Measurements from ENCODE around the gene SLC6A13. TPM values are rescaled to one million over a fixed set of nuclear protein-coding genes. Genes with fewer than 3 reads are reported as not detected.

SLC6A13 gene
- total RNA-seq, 1 experiment from 2014 or later: not detected

GRCh38 chr12:227923-228845 lies 34.5 kb downstream of the SLC6A13 start:
- CTCF ChIA-PET: no interaction called here
- Histone ChIP-seq H3K27me3 (ENCODE audit: low read length) (peaks cover 69% of the 10 kb centered on the region), H3K4me2 (ENCODE audit: low read length) (no peak overlapping the region), H3K4me3 (ENCODE audit: low read length) (no peak overlapping the region), H3K9ac (ENCODE audit: low read length) (no peak overlapping the region), H3F3A (ENCODE audit: low read length, unreplicated experiment) (no peaks in the 10 kb centered on the region), H3K9me3 (ENCODE audit: low read length) (no peaks in the 10 kb centered on the region), H3K4me1 (ENCODE audit: insufficient read depth, low read length) (no peaks in the 10 kb centered on the region), H2AFZ (ENCODE audit: low read length) (no peak overlapping the region), H3K9me2 (replicated peaks; ENCODE audit: low read length) (no peaks in the 10 kb centered on the region), H3K27ac (ENCODE audit: low read length) (no peak overlapping the region), H3K36me3 (ENCODE audit: low read depth, low read length) (no peaks in the 10 kb centered on the region), H4K20me1 (ENCODE audit: low read length) (no peaks in the 10 kb centered on the region), H3K79me2 (ENCODE audit: low read length) (no peaks in the 10 kb centered on the region)
- intact Hi-C loops (cut with micrococcal nuclease): no loop called here
- POLR2A ChIA-PET (ENCODE audit: unreplicated experiment): no interaction called here
- no peak for DNase-seq
- TF ChIP-seq, protein P1, sequence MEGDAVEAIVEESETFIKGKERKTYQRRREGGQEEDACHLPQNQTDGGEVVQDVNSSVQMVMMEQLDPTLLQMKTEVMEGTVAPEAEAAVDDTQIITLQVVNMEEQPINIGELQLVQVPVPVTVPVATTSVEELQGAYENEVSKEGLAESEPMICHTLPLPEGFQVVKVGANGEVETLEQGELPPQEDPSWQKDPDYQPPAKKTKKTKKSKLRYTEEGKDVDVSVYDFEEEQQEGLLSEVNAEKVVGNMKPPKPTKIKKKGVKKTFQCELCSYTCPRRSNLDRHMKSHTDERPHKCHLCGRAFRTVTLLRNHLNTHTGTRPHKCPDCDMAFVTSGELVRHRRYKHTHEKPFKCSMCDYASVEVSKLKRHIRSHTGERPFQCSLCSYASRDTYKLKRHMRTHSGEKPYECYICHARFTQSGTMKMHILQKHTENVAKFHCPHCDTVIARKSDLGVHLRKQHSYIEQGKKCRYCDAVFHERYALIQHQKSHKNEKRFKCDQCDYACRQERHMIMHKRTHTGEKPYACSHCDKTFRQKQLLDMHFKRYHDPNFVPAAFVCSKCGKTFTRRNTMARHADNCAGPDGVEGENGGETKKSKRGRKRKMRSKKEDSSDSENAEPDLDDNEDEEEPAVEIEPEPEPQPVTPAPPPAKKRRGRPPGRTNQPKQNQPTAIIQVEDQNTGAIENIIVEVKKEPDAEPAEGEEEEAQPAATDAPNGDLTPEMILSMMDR (conservative IDR thresholded peaks at IDR 0.05; ENCODE audit: low read depth, low read length): no peak
- TF ChIP-seq EZH2phosphoT487 (IDR thresholded peaks at IDR 0.05; ENCODE audit: borderline replicate concordance, low read length) (no peak), EZH2 (IDR thresholded peaks at IDR 0.05; ENCODE audit: low read length, unreplicated experiment) (no peak)
- no TSS peak for BruUV-seq (replicated peaks)
- no peak for ATAC-seq

GRCh38 chr12:227286-227915 lies 35.2 kb downstream of the SLC6A13 start:
- Histone ChIP-seq H3K4me1 (ENCODE audit: insufficient read depth, low read length) (no peaks in the 10 kb centered on the region), H3K9me2 (replicated peaks; ENCODE audit: low read length) (no peaks in the 10 kb centered on the region), H3F3A (ENCODE audit: low read length, unreplicated experiment) (no peaks in the 10 kb centered on the region), H4K20me1 (ENCODE audit: low read length) (no peaks in the 10 kb centered on the region), H3K4me2 (ENCODE audit: low read length) (no peak overlapping the region), H3K4me3 (ENCODE audit: low read length) (no peak overlapping the region), H3K27ac (ENCODE audit: low read length) (no peak overlapping the region), H3K79me2 (ENCODE audit: low read length) (no peaks in the 10 kb centered on the region), H3K9ac (ENCODE audit: low read length) (no peak overlapping the region), H2AFZ (ENCODE audit: low read length) (no peak overlapping the region), H3K36me3 (ENCODE audit: low read depth, low read length) (no peaks in the 10 kb centered on the region), H3K27me3 (ENCODE audit: low read length) (peaks cover 63% of the 10 kb centered on the region), H3K9me3 (ENCODE audit: low read length) (no peaks in the 10 kb centered on the region)
- intact Hi-C loops (cut with micrococcal nuclease): no loop called here
- POLR2A ChIA-PET (ENCODE audit: unreplicated experiment): no interaction called here
- CTCF ChIA-PET: no interaction called here
- TF ChIP-seq EZH2phosphoT487 (IDR thresholded peaks at IDR 0.05; ENCODE audit: borderline replicate concordance, low read length): no peak
- TF ChIP-seq, protein P1 (conservative IDR thresholded peaks at IDR 0.05; ENCODE audit: low read depth, low read length): no peak
- TF ChIP-seq EZH2 (IDR thresholded peaks at IDR 0.05; ENCODE audit: low read length, unreplicated experiment): no peak
- no TSS peak for BruUV-seq (replicated peaks)
- no peak for DNase-seq
- no peak for ATAC-seq

- no peak for ATAC-seq
- Histone ChIP-seq H3K9ac (ENCODE audit: low read length) (no peak overlapping the region), H3F3A (ENCODE audit: low read length, unreplicated experiment) (no peaks in the 10 kb centered on the region), H2AFZ (ENCODE audit: low read length) (no peak overlapping the region), H3K36me3 (ENCODE audit: low read depth, low read length) (no peaks in the 10 kb centered on the region), H3K9me3 (ENCODE audit: low read length) (no peaks in the 10 kb centered on the region), H3K27me3 (ENCODE audit: low read length) (peaks cover 53% of the 10 kb centered on the region), H3K4me1 (ENCODE audit: insufficient read depth, low read length) (no peaks in the 10 kb centered on the region), H4K20me1 (ENCODE audit: low read length) (no peaks in the 10 kb centered on the region), H3K27ac (ENCODE audit: low read length) (no peak overlapping the region), H3K4me2 (ENCODE audit: low read length) (no peak overlapping the region), H3K9me2 (replicated peaks; ENCODE audit: low read length) (no peaks in the 10 kb centered on the region), H3K79me2 (ENCODE audit: low read length) (no peaks in the 10 kb centered on the region), H3K4me3 (ENCODE audit: low read length) (no peak overlapping the region)
- no peak for TF ChIP-seq EZH2phosphoT487 (IDR thresholded peaks at IDR 0.05; ENCODE audit: borderline replicate concordance, low read length)
- TF ChIP-seq, protein P1 (conservative IDR thresholded peaks at IDR 0.05; ENCODE audit: low read depth, low read length): no peak
- no peak for TF ChIP-seq EZH2 (IDR thresholded peaks at IDR 0.05; ENCODE audit: low read length, unreplicated experiment)
- ChIA-PET CTCF (no interaction called here), POLR2A (ENCODE audit: unreplicated experiment) (no interaction called here)
- intact Hi-C loops (cut with micrococcal nuclease): no loop called here
- no TSS peak for BruUV-seq (replicated peaks)
- no peak for DNase-seq
Observed at GRCh38 chr12:226401-226800, 36.2 kb downstream of the SLC6A13 start.

Data from PC-3 (cell line).